H1 (cell line): ENCODE results near the gene ENPP6. TPM values are rescaled to one million over a fixed set of nuclear protein-coding genes. Genes with fewer than 3 reads are reported as not detected.

Experiments used
- CTCF ChIA-PET: fragments of 300-600 bp; sonication (Branson Sonifier 250); formaldehyde crosslinking; loops from one replicate; lab custom pipeline; 2021; ENCODE audit not compliant: partially characterized antibody; lab: Charles Lee
- POLR2A ChIA-PET: fragments of 300-600 bp; sonication (Branson Sonifier 250); formaldehyde crosslinking; loops from one replicate; lab custom pipeline; 2021; ENCODE audit warnings: inconsistent platforms; ENCODE audit not compliant: partially characterized antibody; lab: Charles Lee
- DNase-seq, 2 experiments: peaks; one replicate each; pipeline versions ENCODE4 v3.0.0 to v3.0.0-alpha.2; 2010 to 2022; ENCODE audit warnings: low spot score in 2 of 2, low read depth in 1 of 2, mixed read lengths in 1 of 2
- FAIRE-seq: peaks from 2 replicates; lab custom pipeline; 2011; peaks lifted over from hg19 to GRCh38; lab: Jason Lieb, UNC
- H2AFZ ChIP-seq: 2 replicates; pipeline ENCODE4 v1.8.1; 2012; ENCODE audit warnings: low read length, inconsistent platforms
- H2AK5ac ChIP-seq: 2 replicates; pipeline ENCODE4 v1.6.1; 2013; ENCODE audit warnings: low read depth, low read length
- H2BK120ac ChIP-seq: replicated peaks from 2 replicates; pipeline ENCODE3; 2013; ENCODE audit warnings: low read depth, low read length, inconsistent platforms
- H2BK12ac ChIP-seq: 2 replicates; pipeline ENCODE4 v1.6.1; 2013; ENCODE audit warnings: low read depth, low read length
- H2BK15ac ChIP-seq: 2 replicates; pipeline ENCODE4 v1.6.1; 2013; ENCODE audit warnings: low read length
- H2BK20ac ChIP-seq: 2 replicates; pipeline ENCODE4 v1.6.1; 2013; ENCODE audit warnings: low read length
- H2BK5ac ChIP-seq: 2 replicates; pipeline ENCODE4 v1.6.1; 2013; ENCODE audit warnings: low read depth, low read length
- H3K14ac ChIP-seq: 2 replicates; pipeline ENCODE4 v1.6.1; 2013; ENCODE audit warnings: inconsistent platforms; ENCODE audit not compliant: insufficient read length
- H3K18ac ChIP-seq: 2 replicates; pipeline ENCODE4 v1.6.1; 2013; ENCODE audit warnings: low read length; ENCODE audit errors: extremely low read depth
- H3K23ac ChIP-seq: 2 replicates; pipeline ENCODE4 v1.6.1; 2013; ENCODE audit warnings: inconsistent platforms; ENCODE audit not compliant: insufficient read length
- H3K23me2 ChIP-seq: 2 replicates; pipeline ENCODE4 v1.6.1; 2013; ENCODE audit warnings: low read depth, low read length
- H3K27ac ChIP-seq: 2 replicates; pipeline ENCODE4 v1.6.1; 2011; ENCODE audit warnings: low read depth, low read length, inconsistent platforms
- H3K27me3 ChIP-seq, 4 experiments: replicated peaks in 1 of 4; 1 replicate in 1 of 4; 2 replicates in 3 of 4; pipeline versions ENCODE4 v1.6.1 to v1.8.1; 2011 to 2013; ENCODE audit warnings: low read length in 3 of 4, mild to moderate bottlenecking in 3 of 4, inconsistent platforms in 2 of 4, mixed read lengths in 2 of 4, moderate library complexity in 1 of 4; ENCODE audit not compliant: control insufficient read depth in 3 of 4, insufficient read depth in 3 of 4; ENCODE audit errors: extremely low read depth in 1 of 4
- H3K36me3 ChIP-seq, 4 experiments: 2 replicates each; pipeline versions ENCODE4 v1.6.1 to v1.8.1; 2011 to 2013; ENCODE audit warnings: mild to moderate bottlenecking in 4 of 4, low read length in 3 of 4, moderate library complexity in 2 of 4, control low read depth in 1 of 4, inconsistent platforms in 1 of 4; ENCODE audit not compliant: insufficient read depth in 4 of 4, control insufficient read depth in 2 of 4
- H3K4ac ChIP-seq: replicated peaks from 2 replicates; pipeline ENCODE3; 2013; ENCODE audit warnings: low read length, low read depth, mixed read lengths, inconsistent platforms; ENCODE audit not compliant: insufficient read length
- H3K4me1 ChIP-seq, 4 experiments: replicated peaks in 1 of 4; 1 replicate in 1 of 4; 2 replicates in 3 of 4; pipeline versions ENCODE4 v1.6.1 to v1.8.1; 2011 to 2013; ENCODE audit warnings: low read length in 3 of 4, inconsistent platforms in 2 of 4, mixed read lengths in 1 of 4; ENCODE audit not compliant: insufficient read depth in 4 of 4, control insufficient read depth in 3 of 4
- H3K4me2 ChIP-seq, 2 experiments: 2 replicates each; pipeline versions ENCODE4 v1.6.1 to v1.8.1; 2011 to 2013; ENCODE audit warnings: low read depth in 2 of 2, low read length in 2 of 2, control low read depth in 1 of 2, inconsistent platforms in 1 of 2, mild to moderate bottlenecking in 1 of 2; ENCODE audit not compliant: insufficient read depth in 1 of 2
- H3K4me3 ChIP-seq, 4 experiments: fragments of 200-600, 300-600 bp in 1 of 4; sonication (generic), shearing (Covaris generic), sonication (Bioruptor Twin) in 1 of 4; 2 replicates each; pipeline versions ENCODE4 v1.5.1 to v1.8.1; 2011 to 2016; ENCODE audit warnings: low read length in 4 of 4, low read depth in 3 of 4, control low read depth in 2 of 4, inconsistent platforms in 2 of 4, mild to moderate bottlenecking in 2 of 4, mixed read lengths in 1 of 4, moderate library complexity in 1 of 4; ENCODE audit not compliant: insufficient read depth in 2 of 4; ENCODE audit errors: extremely low read depth in 1 of 4
- H3K56ac ChIP-seq: replicated peaks from 2 replicates; pipeline ENCODE3; 2013; ENCODE audit warnings: low read depth, mild to moderate bottlenecking, mixed read lengths, low read length, inconsistent platforms; ENCODE audit not compliant: insufficient read length
- H3K79me1 ChIP-seq: 2 replicates; pipeline ENCODE4 v1.6.1; 2013; ENCODE audit warnings: low read depth, low read length, control low read depth
- H3K79me2 ChIP-seq, 2 experiments: 2 replicates each; pipeline versions ENCODE4 v1.6.1 to v1.8.1; 2012 to 2013; ENCODE audit warnings: low read length in 2 of 2, mild to moderate bottlenecking in 2 of 2, inconsistent platforms in 1 of 2; ENCODE audit not compliant: insufficient read depth in 2 of 2, control insufficient read depth in 1 of 2
- H3K9ac ChIP-seq, 4 experiments: replicated peaks in 1 of 4; 1 replicate in 1 of 4; 2 replicates in 3 of 4; pipeline versions ENCODE4 v1.6.1 to v1.8.1; 2011 to 2013; ENCODE audit warnings: low read depth in 3 of 4, low read length in 3 of 4, control low read depth in 2 of 4, mild to moderate bottlenecking in 2 of 4, moderate library complexity in 2 of 4, inconsistent platforms in 1 of 4; ENCODE audit errors: extremely low read depth in 1 of 4
- H3K9me3 ChIP-seq, 2 experiments: 2 replicates each; pipeline versions ENCODE4 v1.6.1 to v1.8.1; 2012 to 2013; ENCODE audit warnings: mild to moderate bottlenecking in 2 of 2, moderate library complexity in 2 of 2, control low read depth in 1 of 2, inconsistent platforms in 1 of 2, low read depth in 1 of 2, low read length in 1 of 2, mixed read lengths in 1 of 2; ENCODE audit not compliant: insufficient read depth in 2 of 2
- H4K20me1 ChIP-seq, 2 experiments: replicated peaks in 1 of 2; 2 replicates each; pipeline versions ENCODE3 to v1.8.1; 2011 to 2013; ENCODE audit warnings: inconsistent platforms in 2 of 2, low read length in 2 of 2, mild to moderate bottlenecking in 1 of 2; ENCODE audit not compliant: insufficient read depth in 2 of 2, control insufficient read depth in 1 of 2
- H4K5ac ChIP-seq: 2 replicates; pipeline ENCODE4 v1.6.1; 2013; ENCODE audit warnings: low read length, low read depth, mixed read lengths, inconsistent platforms; ENCODE audit not compliant: insufficient read length
- H4K8ac ChIP-seq: 2 replicates; pipeline ENCODE4 v1.8.0; 2013; ENCODE audit warnings: mild to moderate bottlenecking, moderate library complexity, low read length, inconsistent platforms; ENCODE audit not compliant: insufficient read depth; ENCODE audit errors: extremely low read depth
- H4K91ac ChIP-seq: replicated peaks from 2 replicates; pipeline ENCODE3; 2013; ENCODE audit warnings: low read length, mixed read lengths, inconsistent platforms; ENCODE audit not compliant: insufficient read length
- MAFK ChIP-seq: IDR thresholded peaks from 2 replicates; pipeline ENCODE4 v1.6.1; 2012; ENCODE audit warnings: low read depth, mild to moderate bottlenecking, improper control_type of control experiment, low read length
- SIN3A ChIP-seq, 2 experiments: IDR thresholded peaks in 1 of 2; conservative IDR thresholded peaks in 1 of 2; 2 replicates each; pipeline ENCODE4 v1.6.1; 2011 to 2012; ENCODE audit warnings: low read length in 2 of 2, improper control_type of control experiment in 1 of 2, low read depth in 1 of 2, mild to moderate bottlenecking in 1 of 2
- USF2 ChIP-seq: IDR thresholded peaks from 2 replicates; pipeline ENCODE4 v1.6.1; 2011; ENCODE audit warnings: low read length, improper control_type of control experiment
- WGBS, 2 experiments: shearing (Covaris generic) in 1 of 2; methylation state at CpG; one replicate each; pipeline versions ENCODE4 v1.1.6 to v1.1.7; 2013 to 2015; ENCODE audit warnings: low lambda C conversion rate in 2 of 2, mixed read lengths in 2 of 2, inconsistent platforms in 1 of 2, low coverage in 1 of 2, missing lambda C conversion rate in 1 of 2; ENCODE audit not compliant: insufficient replicate concordance in 2 of 2, insufficient coverage in 1 of 2, insufficient read length in 1 of 2; ENCODE audit errors: extremely low coverage in 1 of 2, missing lambda C conversion rate in 1 of 2; 5-methylcytosine and 5-hydroxymethylcytosine counted together
- polyA plus RNA-seq, 7 experiments: library from polyadenylated mRNA; depleted of rRNA in 3 of 7; stranded (reverse) in 5 of 7; unstranded in 2 of 7; fragments of >200 nt in 5 of 7; fragments of 200-250 nt in 2 of 7; gene quantifications; 1 replicate in 5 of 7; 2 replicates in 1 of 7; 4 replicates in 1 of 7; pipeline versions ENCODE4 v1.2.1 to v1.2.3, GENCODE V29; 2011 to 2013; ENCODE audit warnings: missing spikeins in 2 of 7, mixed read lengths in 2 of 7
- total RNA-seq: library from RNA; stranded (reverse); fragmentation: NEBNext Ultra II Directional; extraction: Animal tissue kit (Norgen Biotek cat#: 25700); gene quantifications from 2 replicates; pipeline ENCODE4 v1.2.1, GENCODE V29; 2021

ENPP6 gene
- total and polyA plus RNA-seq, 2 of the 8 experiments (the other 6 are each of a cell fraction or from before 2014, with no cell fraction given), result 0.11 to 0.20 TPM

- Histone ChIP-seq H2AFZ (no peak overlapping the region), H2BK5ac (no peak overlapping the region), H3K56ac (no peak overlapping the region), H3K4ac (no peak overlapping the region), H4K91ac (no peak overlapping the region), H3K4me1 (no peaks in the 10 kb centered on the region), H2AK5ac (no peak overlapping the region), H4K8ac (no peak overlapping the region), H3K4me2 (no peak overlapping the region), H3K23ac (no peak overlapping the region), H3K79me1 (no peaks in the 10 kb centered on the region), H2BK20ac (no peak overlapping the region), H3K79me2 (no peaks in the 10 kb centered on the region), H2BK120ac (no peak overlapping the region), H3K4me3 (no peak overlapping the region), H3K14ac (no peak overlapping the region), H4K5ac (no peak overlapping the region), H3K9ac (no peak overlapping the region), H3K36me3 (no peaks in the 10 kb centered on the region), H2BK15ac (no peak overlapping the region), H3K27ac (no peak overlapping the region), H3K9me3 (no peaks in the 10 kb centered on the region), H4K20me1 (no peaks in the 10 kb centered on the region), H3K27me3 (no peaks in the 10 kb centered on the region; a peak in 1 of 7 replicates), H3K18ac (no peak overlapping the region), H3K23me2 (no peaks in the 10 kb centered on the region), H2BK12ac (no peak overlapping the region)
- ChIA-PET CTCF (interaction anchor here (0.7 to 2.7 kb wide), 6 partner anchors 8 to 310 kb away, joined by 3 to 9 read pairs (median 4); no protein-coding TSS in a partner anchor), POLR2A (no interaction called here)
- FAIRE-seq (no peak), DNase-seq (no peak)
- TF ChIP-seq MAFK (no peak), USF2 (no peak), SIN3A (conservative IDR thresholded peaks at IDR 0.05 in 1 of 2, IDR thresholded peaks at IDR 0.05 in 1 of 2; ENCODE audit: low read depth in 1 of 2, low read length in 2 of 2) (no peak)
- 90% methylated on average over 7 of the region's 7 CpGs; no CpG with 5 or more reads in 1 of the 2 experiments for WGBS, 2 experiments
These were observed 67.4 kb downstream of the ENPP6 start for GRCh38 chr4:184150102-184150839.
